B cell (primary cell): ENCODE results near the gene RBM39. TPM values are rescaled to one million over a fixed set of nuclear protein-coding genes. Genes with fewer than 3 reads are reported as not detected.
A peak's percentile ranks its signal among the peaks of the same experiment; 100 is the strongest.

Experiments
- ATAC-seq: fragments of 200-7000 bp; cut with Tn5 transposase; one replicate; pipeline ENCODE4 v1.10.0; 2021; ENCODE audit warnings: low read depth, mild to moderate bottlenecking, moderate number of reproducible peaks, moderate library complexity
- CTCF ChIA-PET: fragments of 350-600 bp; sonication (Branson Sonifier 250); formaldehyde crosslinking; loops from one replicate; lab custom pipeline; 2021; ENCODE audit warnings: antibody characterized with exemption, inconsistent platforms; lab: Charles Lee
- POLR2A ChIA-PET: fragments of 350-600 bp; sonication (Branson Sonifier 250); formaldehyde crosslinking; loops from one replicate; lab custom pipeline; 2021; ENCODE audit warnings: antibody characterized with exemption; lab: Charles Lee
- DNase-seq: peaks from one replicate; pipeline ENCODE4 v3.0.0; 2013
- H2AFZ ChIP-seq: 2 replicates; pipeline ENCODE4 v1.6.1; 2012; ENCODE audit warnings: mild to moderate bottlenecking, low read depth, low read length; ENCODE audit not compliant: insufficient read depth, poor library complexity, severe bottlenecking
- H3K27ac ChIP-seq, 2 donors: 1 replicate in 1 of 2; 2 replicates in 1 of 2; pipeline ENCODE4 v1.5.1; 2012 to 2013; ENCODE audit warnings: low read length in 2 of 2, mild to moderate bottlenecking in 2 of 2, moderate library complexity in 1 of 2
- H3K27me3 ChIP-seq, 4 experiments: fragments of 200-600 bp in 1 of 4; sonication (generic) in 1 of 4; replicated peaks in 1 of 4; 1 replicate in 2 of 4; 2 replicates in 2 of 4; pipeline versions ENCODE4 v1.6.1 to v1.7.0; 2013 to 2016; ENCODE audit warnings: low read length in 3 of 4, mild to moderate bottlenecking in 2 of 4, mixed read lengths in 1 of 4, moderate library complexity in 1 of 4; ENCODE audit not compliant: insufficient read depth in 4 of 4, control insufficient read depth in 3 of 4; ENCODE audit errors: control extremely low read depth in 1 of 4
- H3K36me3 ChIP-seq, 2 experiments: replicated peaks in 1 of 2; 1 replicate in 1 of 2; 2 replicates in 1 of 2; pipeline versions ENCODE4 v1.6.1 to v1.7.1; 2013; ENCODE audit warnings: low read length in 1 of 2; ENCODE audit not compliant: insufficient read depth in 2 of 2, control insufficient read depth in 1 of 2; ENCODE audit errors: control extremely low read depth in 1 of 2, extremely low read depth in 1 of 2
- H3K4me1 ChIP-seq, 2 donors: fragments of 200-600 bp in 1 of 2; sonication (generic) in 1 of 2; 1 replicate in 1 of 2; 2 replicates in 1 of 2; pipeline versions ENCODE4 v1.5.1 to v1.6.1; 2013 to 2017; ENCODE audit warnings: low read length in 2 of 2; ENCODE audit not compliant: control insufficient read depth in 2 of 2, insufficient read depth in 2 of 2
- H3K4me2 ChIP-seq: replicated peaks from 2 replicates; pipeline ENCODE3; 2012; ENCODE audit warnings: mild to moderate bottlenecking, low read depth, low read length; ENCODE audit not compliant: poor library complexity, severe bottlenecking
- H3K4me3 ChIP-seq, 5 experiments: fragments of 200-600 bp in 1 of 5; sonication (generic) in 1 of 5; 1 replicate in 3 of 5; 2 replicates in 2 of 5; pipeline versions ENCODE4 v1.5.1 to v1.7.0; 2011 to 2016; ENCODE audit warnings: low read length in 4 of 5, mild to moderate bottlenecking in 4 of 5, low read depth in 2 of 5, control low read depth in 1 of 5, moderate library complexity in 1 of 5; ENCODE audit not compliant: insufficient read depth in 1 of 5; ENCODE audit errors: control extremely low read depth in 1 of 5, extremely low read depth in 1 of 5
- H3K79me2 ChIP-seq: fragments of 200-600 bp; sonication (generic); one replicate; pipeline ENCODE4 v1.6.0; 2016; ENCODE audit warnings: low read length; ENCODE audit not compliant: control insufficient read depth, insufficient read depth
- H3K9ac ChIP-seq: fragments of 200-600 bp; sonication (generic); 2 replicates; pipeline ENCODE4 v1.6.1; 2017; ENCODE audit warnings: mild to moderate bottlenecking, low read length, moderate library complexity
- H3K9me3 ChIP-seq, 3 donors: one replicate each; pipeline versions ENCODE4 v1.6.1 to v1.7.1; 2013; ENCODE audit warnings: low read length in 2 of 3; ENCODE audit not compliant: control insufficient read depth in 2 of 3, insufficient read depth in 1 of 3; ENCODE audit errors: control extremely low read depth in 1 of 3
- H4K20me1 ChIP-seq: 2 replicates; pipeline ENCODE4 v1.6.0; 2012; ENCODE audit warnings: mild to moderate bottlenecking, low read length; ENCODE audit not compliant: insufficient read depth, control insufficient read depth, poor library complexity, severe bottlenecking
- H3K27ac Mint-ChIP-seq: one replicate; pipeline ENCODE4 v1.8.0; 2021; ENCODE audit warnings: mixed read lengths
- H3K27me3 Mint-ChIP-seq: one replicate; pipeline ENCODE4 v1.8.0; 2021; ENCODE audit warnings: mixed read lengths
- H3K4me1 Mint-ChIP-seq: one replicate; pipeline ENCODE4 v1.8.0; 2021; ENCODE audit warnings: mixed read lengths
- H3K4me3 Mint-ChIP-seq: one replicate; pipeline ENCODE4 v1.8.0; 2021; ENCODE audit warnings: mixed read lengths
- H3K9me3 Mint-ChIP-seq: one replicate; pipeline ENCODE4 v1.8.0; 2022; ENCODE audit warnings: mixed read lengths; ENCODE audit not compliant: insufficient read depth
- WGBS: methylation state at CpG from one replicate; pipeline ENCODE4 v1.1.5; 2013; ENCODE audit warnings: missing lambda C conversion rate; ENCODE audit not compliant: insufficient coverage; 5-methylcytosine and 5-hydroxymethylcytosine counted together
- intact Hi-C: fragments of 100-400 bp; cut with micrococcal nuclease; formaldehyde crosslinking; loops from one replicate; pipeline ENCODE4 v1.10.0; 2022
- polyA plus RNA-seq: library from polyadenylated mRNA; depleted of rRNA; stranded (reverse); fragments of >200 nt; gene quantifications from 2 replicates; pipeline ENCODE4 v1.2.3, GENCODE V29; 2012
- total RNA-seq, 2 donors: library from RNA; stranded (reverse); fragments of 120-200 nt in 1 of 2; gene quantifications; 1 replicate in 1 of 2; 2 replicates in 1 of 2; pipeline versions ENCODE4 v1.2.3 to v1.2.4, GENCODE V29; 2013 to 2022
- TF ChIP-seq, protein P1 (sequence below): fragments of 200-600 bp; IDR thresholded peaks from one replicate; pipeline ENCODE4 v1.8.0; 2022; ENCODE audit warnings: antibody characterized with exemption, mild to moderate bottlenecking

The RBM39 gene
- total and polyA plus RNA-seq, 2 donors (not counting 1 experiment from before 2014, with no cell fraction given) = 217 to 689 TPM

DNA sequence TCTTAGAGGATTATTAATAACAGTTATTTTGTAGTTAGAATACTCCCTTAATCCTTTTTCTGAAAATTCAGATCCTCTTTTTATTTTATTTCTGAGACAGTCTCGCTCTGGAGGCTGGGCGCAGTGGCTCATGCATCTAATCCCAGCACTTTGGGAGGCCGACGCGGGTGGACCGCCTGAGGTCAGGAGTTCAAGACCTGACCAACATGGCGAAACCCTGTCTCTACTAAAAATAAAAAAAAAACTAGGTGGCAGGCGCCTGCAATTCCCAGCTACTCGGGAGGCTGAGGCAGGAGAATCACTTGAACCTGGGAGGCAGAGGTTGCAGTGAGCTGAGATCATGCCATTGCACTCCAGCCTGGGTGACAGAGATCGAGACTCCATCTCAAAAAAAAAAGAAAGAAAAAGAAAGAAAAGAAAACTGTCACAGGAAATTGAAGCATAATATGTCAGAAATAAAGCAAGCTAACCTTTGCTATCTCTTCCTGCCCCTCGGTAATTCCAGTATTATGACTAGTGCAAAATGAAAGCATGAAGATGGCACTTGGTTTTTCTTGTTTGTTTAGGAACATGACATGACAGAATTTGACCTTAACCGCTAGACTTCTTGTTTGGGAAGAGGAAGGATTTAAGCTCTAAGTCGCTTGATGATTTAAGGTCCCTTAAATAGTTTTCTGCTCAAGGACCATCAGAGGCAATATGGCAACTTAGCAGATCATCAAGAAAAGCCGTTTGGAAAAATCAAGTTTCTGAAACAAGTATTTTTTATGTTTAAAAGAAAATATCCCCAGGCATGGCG is 1.8 kb upstream of the RBM39 start:
- peaks cover 0 to 19% of the 10 kb centered on the region in 2 experiments for H3K36me3 ChIP-seq
- Mint-ChIP-seq H3K27ac (peak overlapping the region; percentile 100), H3K4me3 (peak overlapping the region; percentile 95), H3K4me1 (peaks cover 37% of the 10 kb centered on the region), H3K27me3 (no peaks in the 10 kb centered on the region), H3K9me3 (no peaks in the 10 kb centered on the region)
- peak overlapping the region; percentile 89 for H3K4me2 ChIP-seq
- no peaks in the 10 kb centered on the region for H3K9me3 ChIP-seq
- CTCF ChIA-PET = interaction anchor here (0.6 to 5.3 kb wide), 9 partner anchors 9 to 210 kb away, joined by 3 to 82 read pairs (median 5); partner anchors contain the start of genes PHF20 and SCAND1
- no peaks in the 10 kb centered on the region for H3K27me3 ChIP-seq
- peaks cover 48% of the 10 kb centered on the region for H3K79me2 ChIP-seq
- WGBS = 58% methylated on average over 10 of the region's 15 CpGs
- peaks cover 32 to 35% of the 10 kb centered on the region in 2 donors for H3K4me1 ChIP-seq
- intact Hi-C loops = loop anchor here (1.0 to 2.0 kb wide), 4 partner anchors 24 to 289 kb away; partner anchors contain the start of genes CEP250 and ERGIC3
- ATAC-seq (no peak), DNase-seq (no peak)
- peaks cover 21% of the 10 kb centered on the region for H4K20me1 ChIP-seq
- peak overlapping the region; percentile 14 to 99 (median 86) for H3K4me3 ChIP-seq
- POLR2A ChIA-PET = interaction anchor here (0.6 to 5.0 kb wide), 13 partner anchors 26 to 289 kb away, joined by 3 to 259 read pairs (median 11); partner anchors contain the start of genes CEP250, CPNE1, NFS1 and PHF20
- peak overlapping the region; percentile 100 for H3K9ac ChIP-seq
- peak overlapping the region; percentile 96 to 100 for H3K27ac ChIP-seq
- H2AFZ ChIP-seq = peak overlapping the region; percentile 35
- TF ChIP-seq, protein P1, sequence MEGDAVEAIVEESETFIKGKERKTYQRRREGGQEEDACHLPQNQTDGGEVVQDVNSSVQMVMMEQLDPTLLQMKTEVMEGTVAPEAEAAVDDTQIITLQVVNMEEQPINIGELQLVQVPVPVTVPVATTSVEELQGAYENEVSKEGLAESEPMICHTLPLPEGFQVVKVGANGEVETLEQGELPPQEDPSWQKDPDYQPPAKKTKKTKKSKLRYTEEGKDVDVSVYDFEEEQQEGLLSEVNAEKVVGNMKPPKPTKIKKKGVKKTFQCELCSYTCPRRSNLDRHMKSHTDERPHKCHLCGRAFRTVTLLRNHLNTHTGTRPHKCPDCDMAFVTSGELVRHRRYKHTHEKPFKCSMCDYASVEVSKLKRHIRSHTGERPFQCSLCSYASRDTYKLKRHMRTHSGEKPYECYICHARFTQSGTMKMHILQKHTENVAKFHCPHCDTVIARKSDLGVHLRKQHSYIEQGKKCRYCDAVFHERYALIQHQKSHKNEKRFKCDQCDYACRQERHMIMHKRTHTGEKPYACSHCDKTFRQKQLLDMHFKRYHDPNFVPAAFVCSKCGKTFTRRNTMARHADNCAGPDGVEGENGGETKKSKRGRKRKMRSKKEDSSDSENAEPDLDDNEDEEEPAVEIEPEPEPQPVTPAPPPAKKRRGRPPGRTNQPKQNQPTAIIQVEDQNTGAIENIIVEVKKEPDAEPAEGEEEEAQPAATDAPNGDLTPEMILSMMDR = no peak
